Measurements from ENCODE around the gene LHFPL6.

Gene LHFPL6

DNA sequence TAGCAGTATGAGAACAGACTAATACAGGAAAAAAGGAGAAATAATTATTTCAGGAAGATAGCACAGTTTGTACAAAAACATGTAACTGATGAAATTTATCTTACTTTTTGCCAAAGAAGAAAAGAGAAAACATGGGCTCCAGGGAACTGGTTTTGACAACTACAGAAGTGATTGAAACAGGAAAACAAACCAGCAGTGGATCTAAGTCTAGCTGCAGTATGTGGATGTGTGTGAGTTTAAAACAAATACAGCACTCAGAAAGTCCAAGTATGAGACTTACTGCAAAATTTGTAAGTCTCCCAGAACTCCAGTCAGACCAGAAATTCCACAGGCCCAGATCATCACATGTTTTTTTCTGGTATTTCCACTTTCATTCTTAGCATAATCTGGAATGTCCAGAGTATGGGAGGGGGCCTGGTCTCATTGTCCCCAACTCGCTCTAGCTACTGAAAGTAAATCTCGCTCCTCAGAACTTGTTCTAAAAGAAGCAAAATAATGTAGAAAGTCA is 305.3 kb downstream of the LHFPL6 start:
- DNase-seq (ENCODE audit: low spot score in 2 of 2) = no peak
- H3K36me3 Mint-ChIP-seq (ENCODE audit: insufficient read depth) = no peaks in the 10 kb centered on the region
- no peaks in the 10 kb centered on the region for H3K9me3 Mint-ChIP-seq
- H3K4me1 Mint-ChIP-seq = no peaks in the 10 kb centered on the region
- no peak for ATAC-seq (replicated peaks; ENCODE audit: extremely low read depth, poor library complexity, severe bottlenecking)
- no peaks in the 10 kb centered on the region for H3K27me3 Mint-ChIP-seq
- H3K4me3 Mint-ChIP-seq = no peak overlapping the region
- H3K27ac Mint-ChIP-seq (ENCODE audit: low read depth) = no peak overlapping the region

DNA sequence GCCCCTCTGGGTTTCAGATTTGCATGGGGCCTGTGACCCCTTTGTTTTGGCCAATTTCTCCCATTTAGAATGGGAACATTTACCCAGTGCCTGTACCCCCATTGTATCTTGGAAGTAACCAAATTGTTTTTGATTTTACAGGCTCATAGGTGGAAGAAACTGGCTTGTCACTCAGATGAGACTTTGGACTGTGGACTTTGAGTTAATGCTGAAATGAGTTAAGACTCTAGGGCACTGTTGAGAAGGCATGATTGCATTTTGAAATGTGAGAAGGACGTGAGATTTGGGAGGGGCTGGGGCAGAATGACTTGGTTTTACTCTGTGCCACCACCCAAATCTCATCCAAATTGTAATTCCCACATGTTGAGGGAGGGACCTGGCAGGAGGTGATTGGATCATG is 306.0 kb downstream of the LHFPL6 start:
- ATAC-seq (replicated peaks; ENCODE audit: extremely low read depth, poor library complexity, severe bottlenecking) = no peak
- no peak for DNase-seq (ENCODE audit: low spot score in 2 of 2)
- H3K4me1 Mint-ChIP-seq = no peaks in the 10 kb centered on the region
- no peak overlapping the region for H3K27ac Mint-ChIP-seq (ENCODE audit: low read depth)
- H3K4me3 Mint-ChIP-seq = no peak overlapping the region
- H3K36me3 Mint-ChIP-seq (ENCODE audit: insufficient read depth) = no peaks in the 10 kb centered on the region
- H3K27me3 Mint-ChIP-seq = no peaks in the 10 kb centered on the region
- no peaks in the 10 kb centered on the region for H3K9me3 Mint-ChIP-seq

DNA sequence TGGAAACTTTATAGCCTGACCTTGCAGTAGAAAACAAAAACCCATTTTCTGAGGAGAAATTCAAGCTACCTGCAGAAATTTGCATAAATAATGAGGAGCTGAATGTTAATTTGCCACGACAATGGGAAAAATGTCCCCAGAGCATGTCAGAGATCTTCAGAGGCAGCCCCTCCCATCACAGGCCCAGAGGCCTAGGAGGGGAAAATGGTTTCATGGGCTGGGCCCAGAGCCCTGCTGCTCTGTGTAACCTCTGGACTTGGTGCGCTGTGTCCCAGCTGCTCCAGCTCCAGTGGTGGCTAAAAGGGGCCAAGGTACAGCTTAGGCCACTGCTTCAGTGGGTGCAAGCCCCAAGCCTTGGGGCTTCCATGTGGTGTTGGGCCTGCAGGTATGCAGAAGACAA is 306.8 kb downstream of the LHFPL6 start:
- H3K27ac Mint-ChIP-seq (ENCODE audit: low read depth) = no peak overlapping the region
- DNase-seq (ENCODE audit: low spot score in 2 of 2) = no peak
- no peaks in the 10 kb centered on the region for H3K4me1 Mint-ChIP-seq
- no peaks in the 10 kb centered on the region for H3K27me3 Mint-ChIP-seq
- no peak overlapping the region for H3K4me3 Mint-ChIP-seq
- H3K36me3 Mint-ChIP-seq (ENCODE audit: insufficient read depth) = no peaks in the 10 kb centered on the region
- H3K9me3 Mint-ChIP-seq = no peaks in the 10 kb centered on the region
- no peak for ATAC-seq (replicated peaks; ENCODE audit: extremely low read depth, poor library complexity, severe bottlenecking)
